ENCODE results near the gene FUNDC1.

Gene FUNDC1

GRCh38 chrX:44474410-44474809 lies 68.2 kb downstream of the FUNDC1 start:
- no peak for DNase-seq
